ENCODE results near the gene CDH2.

CDH2 gene

DNA sequence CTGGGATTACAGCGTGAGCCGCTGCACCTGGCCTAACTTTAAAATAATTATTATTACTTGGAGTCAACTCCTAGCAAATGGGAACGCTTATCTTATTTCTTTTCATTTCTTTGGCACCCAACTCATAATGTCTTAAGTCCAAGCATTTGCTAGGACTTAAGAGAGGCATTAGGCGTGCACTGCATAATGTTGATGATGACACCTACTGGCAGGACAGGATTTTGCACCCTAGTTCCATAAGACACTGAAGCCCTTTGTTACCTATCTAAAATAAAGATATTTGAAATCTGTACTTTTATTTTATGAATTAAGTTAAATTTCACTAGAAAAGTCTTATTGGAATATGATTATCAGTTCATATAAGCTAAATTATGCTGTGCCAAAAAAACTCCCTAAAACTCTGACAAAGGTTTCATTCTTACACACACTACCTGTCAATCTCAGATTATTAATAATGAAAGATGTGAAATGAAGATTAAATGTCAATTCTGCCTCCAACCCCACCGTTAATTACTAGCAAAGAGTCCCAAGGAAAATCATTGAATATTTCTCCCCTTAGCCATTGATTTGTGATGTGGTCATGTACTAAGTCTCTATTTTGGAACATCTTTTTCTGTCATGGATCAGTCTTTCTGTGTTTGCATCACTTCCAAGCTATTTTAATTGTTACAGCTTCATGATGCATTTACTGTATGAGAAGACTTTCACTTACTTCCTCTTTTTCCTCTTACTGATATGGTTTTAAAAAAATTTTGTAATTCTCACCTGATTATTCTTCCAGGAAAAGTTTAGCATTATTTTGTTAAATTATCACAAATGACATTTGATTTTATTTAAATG is 12.7 kb upstream of the CDH2 start:
- Histone ChIP-seq H3K79me2 (no peaks in the 10 kb centered on the region), H3K9me3 (ENCODE audit: control insufficient read depth, low read length) (no peaks in the 10 kb centered on the region), H3K4me1 (peaks cover 3% of the 10 kb centered on the region), H3K9ac (no peak overlapping the region), H3K27ac (no peak overlapping the region), H3K27me3 (ENCODE audit: control insufficient read depth, insufficient read depth, low read length) (no peaks in the 10 kb centered on the region), H3K4me3 (ENCODE audit: low read depth, low read length) (no peak overlapping the region), H3K4me2 (ENCODE audit: low read length) (no peak overlapping the region), H3K36me3 (ENCODE audit: control insufficient read depth, insufficient read depth, low read length) (no peaks in the 10 kb centered on the region), H2AFZ (no peak overlapping the region)
- TF ChIP-seq, protein P1, sequence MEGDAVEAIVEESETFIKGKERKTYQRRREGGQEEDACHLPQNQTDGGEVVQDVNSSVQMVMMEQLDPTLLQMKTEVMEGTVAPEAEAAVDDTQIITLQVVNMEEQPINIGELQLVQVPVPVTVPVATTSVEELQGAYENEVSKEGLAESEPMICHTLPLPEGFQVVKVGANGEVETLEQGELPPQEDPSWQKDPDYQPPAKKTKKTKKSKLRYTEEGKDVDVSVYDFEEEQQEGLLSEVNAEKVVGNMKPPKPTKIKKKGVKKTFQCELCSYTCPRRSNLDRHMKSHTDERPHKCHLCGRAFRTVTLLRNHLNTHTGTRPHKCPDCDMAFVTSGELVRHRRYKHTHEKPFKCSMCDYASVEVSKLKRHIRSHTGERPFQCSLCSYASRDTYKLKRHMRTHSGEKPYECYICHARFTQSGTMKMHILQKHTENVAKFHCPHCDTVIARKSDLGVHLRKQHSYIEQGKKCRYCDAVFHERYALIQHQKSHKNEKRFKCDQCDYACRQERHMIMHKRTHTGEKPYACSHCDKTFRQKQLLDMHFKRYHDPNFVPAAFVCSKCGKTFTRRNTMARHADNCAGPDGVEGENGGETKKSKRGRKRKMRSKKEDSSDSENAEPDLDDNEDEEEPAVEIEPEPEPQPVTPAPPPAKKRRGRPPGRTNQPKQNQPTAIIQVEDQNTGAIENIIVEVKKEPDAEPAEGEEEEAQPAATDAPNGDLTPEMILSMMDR (IDR thresholded peaks at IDR 0.05) = peak; percentile 80

DNA sequence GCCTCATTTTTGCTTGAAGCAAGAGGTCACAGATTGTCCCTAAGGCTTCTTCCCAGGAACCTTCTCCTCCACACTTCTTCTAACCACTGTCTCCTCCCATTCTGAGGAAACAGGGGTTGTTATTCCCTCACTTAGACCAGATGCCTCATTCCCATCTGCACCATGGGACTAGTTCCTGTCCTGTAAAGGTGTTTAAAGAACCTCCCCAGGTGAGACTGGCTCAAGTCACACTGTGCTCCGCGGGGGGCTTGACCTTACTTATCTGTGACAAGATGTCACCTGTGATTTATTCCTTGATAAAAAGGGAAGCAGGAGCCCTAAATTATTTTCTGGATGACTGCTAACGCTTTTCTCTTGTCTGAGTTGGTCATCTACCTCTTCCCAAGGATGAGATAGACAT is 8.2 kb upstream of the CDH2 start:
- Histone ChIP-seq H3K27me3 (ENCODE audit: control insufficient read depth, insufficient read depth, low read length) (no peaks in the 10 kb centered on the region), H3K4me2 (ENCODE audit: low read length) (no peak overlapping the region), H3K79me2 (no peaks in the 10 kb centered on the region), H2AFZ (no peak overlapping the region), H3K4me3 (ENCODE audit: low read depth, low read length) (no peak overlapping the region), H3K4me1 (peaks cover 3% of the 10 kb centered on the region), H3K27ac (no peak overlapping the region), H3K9ac (no peak overlapping the region), H3K9me3 (ENCODE audit: control insufficient read depth, low read length) (no peaks in the 10 kb centered on the region), H3K36me3 (ENCODE audit: control insufficient read depth, insufficient read depth, low read length) (no peaks in the 10 kb centered on the region)
- TF ChIP-seq, protein P1 (IDR thresholded peaks at IDR 0.05) = no peak

DNA sequence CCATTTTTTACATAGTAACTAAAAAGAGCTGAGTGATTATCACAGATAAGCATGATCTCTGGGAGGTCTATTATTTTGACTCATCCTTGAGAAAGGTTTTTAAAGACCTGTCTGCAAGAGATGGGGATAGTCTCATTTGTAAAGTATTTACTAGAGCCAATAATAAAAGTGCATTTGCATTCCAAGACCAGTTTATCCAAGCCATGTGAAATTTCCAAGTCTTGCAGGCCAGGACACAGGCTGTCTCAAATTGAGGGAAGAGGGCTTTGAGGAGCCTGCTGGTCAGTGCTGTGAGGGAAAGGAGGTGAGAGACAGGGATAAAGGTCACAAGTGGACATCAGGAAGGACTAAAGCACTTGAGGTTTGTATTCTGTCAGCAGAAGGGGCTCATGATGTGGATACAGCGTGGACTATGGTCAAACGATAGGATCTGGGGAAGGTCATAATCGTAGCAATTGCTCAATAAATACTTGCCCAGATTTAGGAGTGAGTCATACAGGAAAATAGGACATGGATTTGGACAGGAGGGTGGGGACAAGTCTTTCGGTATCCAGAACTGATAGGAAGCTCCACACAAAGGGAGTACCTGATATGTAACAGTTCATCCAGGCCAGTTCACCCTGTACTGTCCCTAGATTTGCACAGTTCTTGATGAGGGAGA is 6.6 kb upstream of the CDH2 start:
- Histone ChIP-seq H3K9me3 (ENCODE audit: control insufficient read depth, low read length) (no peaks in the 10 kb centered on the region), H3K27ac (no peak overlapping the region), H3K79me2 (no peaks in the 10 kb centered on the region), H3K27me3 (ENCODE audit: control insufficient read depth, insufficient read depth, low read length) (no peaks in the 10 kb centered on the region), H3K4me2 (ENCODE audit: low read length) (no peak overlapping the region), H3K4me1 (peaks cover 8% of the 10 kb centered on the region), H2AFZ (no peak overlapping the region), H3K4me3 (ENCODE audit: low read depth, low read length) (no peak overlapping the region), H3K9ac (no peak overlapping the region), H3K36me3 (ENCODE audit: control insufficient read depth, insufficient read depth, low read length) (no peaks in the 10 kb centered on the region)
- TF ChIP-seq, protein P1 (IDR thresholded peaks at IDR 0.05) = no peak

DNA sequence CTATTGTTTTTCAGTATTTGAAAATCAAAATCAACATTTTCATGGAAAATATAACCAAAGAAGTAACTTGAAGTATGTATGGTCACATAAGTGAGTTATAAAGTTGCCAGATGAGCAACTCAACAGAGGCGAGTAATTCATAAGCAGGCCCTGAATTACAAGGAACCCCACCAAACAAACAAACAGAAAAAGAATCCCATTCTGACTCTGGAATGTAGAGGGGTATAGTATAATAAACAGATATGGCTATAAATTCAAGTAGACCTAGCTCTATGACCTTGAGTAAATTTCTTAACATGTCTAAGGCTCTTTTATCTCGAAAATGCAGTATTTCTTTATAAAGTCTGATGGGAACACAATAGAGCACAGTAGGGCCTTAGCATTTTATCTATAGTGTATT is 4.7 kb upstream of the CDH2 start:
- peaks cover 9% of the 10 kb centered on the region for H3K4me1 ChIP-seq
- no peak overlapping the region for H3K4me2 ChIP-seq (ENCODE audit: low read length)
- H3K9me3 ChIP-seq (ENCODE audit: control insufficient read depth, low read length) = no peaks in the 10 kb centered on the region
- no peaks in the 10 kb centered on the region for H3K27me3 ChIP-seq (ENCODE audit: control insufficient read depth, insufficient read depth, low read length)
- H3K79me2 ChIP-seq = no peaks in the 10 kb centered on the region
- H2AFZ ChIP-seq = no peak overlapping the region
- TF ChIP-seq, protein P1 (IDR thresholded peaks at IDR 0.05) = no peak
- no peak overlapping the region for H3K4me3 ChIP-seq (ENCODE audit: low read depth, low read length)
- no peaks in the 10 kb centered on the region for H3K36me3 ChIP-seq (ENCODE audit: control insufficient read depth, insufficient read depth, low read length)
- no peak overlapping the region for H3K27ac ChIP-seq
- H3K9ac ChIP-seq = no peak overlapping the region

Measured in parathyroid adenoma (tissue), 2 donors.